Mesendoderm (in vitro differentiated cells): Measurements from ENCODE around the gene RAB40A.
"Not testable (repeated sequence)": the region's sequence is repeated elsewhere in the genome, so short reads cannot be mapped to it uniquely, and the experiment has no call there.

Experiments
- DNase-seq: peaks from one replicate; pipeline ENCODE4 v3.0.0; 2013
- H2AK5ac ChIP-seq: 2 replicates; pipeline ENCODE4 v1.6.1; 2013; ENCODE audit warnings: low read length, inconsistent platforms
- H2BK120ac ChIP-seq: 2 replicates; pipeline ENCODE4 v1.6.1; 2013; ENCODE audit warnings: low read depth, mild to moderate bottlenecking, low read length, moderate library complexity, mixed read lengths
- H2BK15ac ChIP-seq: replicated peaks from 2 replicates; pipeline ENCODE4 v1.6.1; 2013; ENCODE audit warnings: low read depth, mild to moderate bottlenecking, moderate library complexity
- H2BK5ac ChIP-seq: 2 replicates; pipeline ENCODE4 v1.6.1; 2013; ENCODE audit warnings: low read length, inconsistent platforms
- H3K18ac ChIP-seq: 2 replicates; pipeline ENCODE4 v1.6.1; 2013; ENCODE audit warnings: mild to moderate bottlenecking, low read length, mixed read lengths
- H3K23ac ChIP-seq: one replicate; pipeline ENCODE4 v1.6.1; 2013; ENCODE audit warnings: low read length
- H3K27ac ChIP-seq: 2 replicates; pipeline ENCODE4 v1.5.1; 2013; ENCODE audit warnings: low read depth, mild to moderate bottlenecking, inconsistent platforms, low read length, moderate library complexity
- H3K27me3 ChIP-seq: 2 replicates; pipeline ENCODE4 v1.6.1; 2013; ENCODE audit warnings: low read length, control low read depth, mild to moderate bottlenecking, inconsistent platforms; ENCODE audit not compliant: insufficient read depth, poor library complexity
- H3K36me3 ChIP-seq: 2 replicates; pipeline ENCODE4 v1.6.1; 2013; ENCODE audit warnings: low read length, inconsistent platforms; ENCODE audit not compliant: control insufficient read depth, insufficient read depth
- H3K4ac ChIP-seq: one replicate; pipeline ENCODE4 v1.6.1; 2013; ENCODE audit warnings: low read depth, mild to moderate bottlenecking, low read length, moderate library complexity
- H3K4me1 ChIP-seq: 2 replicates; pipeline ENCODE4 v1.6.1; 2013; ENCODE audit warnings: low read depth, low read length, inconsistent platforms; ENCODE audit not compliant: control insufficient read depth
- H3K4me2 ChIP-seq: 2 replicates; pipeline ENCODE4 v1.6.1; 2013; ENCODE audit warnings: low read length
- H3K4me3 ChIP-seq: 2 replicates; pipeline ENCODE4 v1.5.1; 2013; ENCODE audit warnings: mild to moderate bottlenecking, low read length
- H3K56ac ChIP-seq: one replicate; pipeline ENCODE4 v1.6.1; 2013; ENCODE audit warnings: low read length
- H3K79me1 ChIP-seq: 2 replicates; pipeline ENCODE4 v1.6.1; 2013; ENCODE audit warnings: low read length, inconsistent platforms
- H3K79me2 ChIP-seq: 2 replicates; pipeline ENCODE4 v1.6.1; 2013; ENCODE audit warnings: mild to moderate bottlenecking, low read length; ENCODE audit not compliant: control insufficient read depth, insufficient read depth
- H3K9ac ChIP-seq: 2 replicates; pipeline ENCODE4 v1.6.1; 2013; ENCODE audit warnings: low read length, inconsistent platforms
- H4K5ac ChIP-seq: one replicate; pipeline ENCODE4 v1.6.1; 2013; ENCODE audit warnings: low read length
- H4K8ac ChIP-seq: one replicate; pipeline ENCODE4 v1.6.1; 2013; ENCODE audit warnings: low read depth, mild to moderate bottlenecking, control low read depth, low read length, moderate library complexity
- WGBS: extraction: QIAGEN DNeasy Blood & Tissue Kit; methylation state at CpG from one replicate; pipeline ENCODE4 v1.1.7; 2013; ENCODE audit warnings: low lambda C conversion rate, missing lambda C conversion rate; ENCODE audit not compliant: insufficient coverage; ENCODE audit errors: extremely low coverage; 5-methylcytosine and 5-hydroxymethylcytosine counted together

RAB40A gene

GRCh38 chrX:103503853-103504207 is 15.5 kb downstream of the RAB40A start:
- Histone ChIP-seq H2BK5ac (no peak overlapping the region), H3K9ac (no peak overlapping the region), H2AK5ac (no peak overlapping the region), H3K4me3 (no peak overlapping the region), H3K79me2 (no peaks in the 10 kb centered on the region), H3K23ac (no peak overlapping the region), H3K36me3 (no peaks in the 10 kb centered on the region), H3K4ac (no peak overlapping the region), H3K79me1 (no peaks in the 10 kb centered on the region), H3K27ac (no peak overlapping the region), H2BK120ac (no peak overlapping the region), H4K5ac (no peak overlapping the region), H2BK15ac (no peak overlapping the region), H3K4me1 (no peaks in the 10 kb centered on the region), H3K4me2 (no peak overlapping the region), H3K18ac (no peak overlapping the region), H3K56ac (no peak overlapping the region), H4K8ac (no peak overlapping the region), H3K27me3 (no peaks in the 10 kb centered on the region)
- WGBS: no CpG with 5 or more reads among the region's 1 CpG
- DNase-seq: no peak

DNA sequence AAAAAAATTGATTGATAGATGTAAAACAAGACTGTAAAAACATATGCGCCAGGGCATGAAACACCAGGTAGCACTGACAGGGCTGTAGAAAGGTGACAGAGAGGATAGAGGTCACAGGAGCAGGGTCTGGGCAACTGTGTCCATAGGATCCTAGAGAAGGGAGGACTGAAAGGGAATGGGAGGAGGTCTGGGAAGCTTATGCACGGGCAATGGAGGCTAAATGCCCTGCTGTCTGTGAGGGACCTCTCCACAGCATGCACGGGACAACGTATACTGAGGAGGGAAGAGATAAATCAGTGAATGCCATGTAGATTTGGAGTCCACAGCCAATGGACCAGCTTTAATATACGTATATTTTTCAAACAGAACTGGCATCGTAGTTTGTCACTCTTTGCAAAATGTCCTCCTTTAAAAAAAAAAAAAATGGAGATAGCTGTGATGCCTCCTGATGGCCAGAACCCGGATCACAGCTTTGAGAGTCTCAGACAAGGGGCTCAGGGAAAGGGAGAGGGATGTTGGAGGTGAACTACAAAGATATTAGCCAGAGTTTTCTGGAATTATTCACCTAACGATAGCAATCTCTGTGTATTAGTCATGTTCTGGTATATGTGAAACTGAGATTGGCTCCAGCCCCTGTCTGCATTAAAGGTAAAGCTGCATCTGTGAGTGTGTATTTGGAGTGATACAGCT is 16.0 kb downstream of the RAB40A start:
- Histone ChIP-seq H3K18ac (no peak overlapping the region), H3K36me3 (no peaks in the 10 kb centered on the region), H2BK120ac (no peak overlapping the region), H3K56ac (peak overlapping the region; percentile 15), H4K5ac (no peak overlapping the region), H4K8ac (no peak overlapping the region), H3K4me2 (no peak overlapping the region), H2BK15ac (no peak overlapping the region), H3K23ac (no peak overlapping the region), H3K79me2 (no peaks in the 10 kb centered on the region), H3K4me3 (no peak overlapping the region), H3K79me1 (no peaks in the 10 kb centered on the region), H3K9ac (no peak overlapping the region), H3K27me3 (no peaks in the 10 kb centered on the region), H2AK5ac (no peak overlapping the region), H2BK5ac (no peak overlapping the region), H3K4ac (no peak overlapping the region), H3K4me1 (no peaks in the 10 kb centered on the region), H3K27ac (no peak overlapping the region)
- DNase-seq: no peak
- WGBS: no CpG with 5 or more reads among the region's 8 CpGs

DNA sequence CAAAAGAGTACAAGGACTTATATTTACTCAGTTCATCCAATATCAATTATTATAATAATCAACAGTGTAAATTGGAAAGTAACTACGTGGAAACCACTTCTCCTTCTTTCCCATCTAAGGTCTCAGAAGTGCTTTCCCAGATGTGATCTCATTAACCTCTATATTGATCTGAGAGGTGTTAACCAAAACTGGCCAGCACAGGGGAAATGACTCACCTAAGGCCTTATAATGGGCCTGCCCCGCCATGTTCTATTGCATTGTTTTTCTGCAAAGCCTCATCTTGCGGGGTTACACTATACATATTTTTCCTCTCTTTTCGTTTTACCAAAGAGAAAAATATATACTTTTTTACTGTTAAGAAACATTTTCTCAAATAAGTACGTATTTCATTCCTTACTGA is 20.5 kb downstream of the RAB40A start:
- Histone ChIP-seq H3K9ac (no peak overlapping the region), H3K4me3 (no peak overlapping the region), H3K27me3 (no peaks in the 10 kb centered on the region), H3K4me2 (no peak overlapping the region), H2AK5ac (no peak overlapping the region), H3K79me1 (no peaks in the 10 kb centered on the region), H3K23ac (no peak overlapping the region), H2BK120ac (no peak overlapping the region), H3K56ac (no peak overlapping the region), H3K4ac (no peak overlapping the region), H2BK5ac (no peak overlapping the region), H3K18ac (no peak overlapping the region), H4K8ac (no peak overlapping the region), H3K36me3 (no peaks in the 10 kb centered on the region), H3K79me2 (no peaks in the 10 kb centered on the region), H3K4me1 (no peaks in the 10 kb centered on the region), H2BK15ac (no peak overlapping the region), H4K5ac (no peak overlapping the region), H3K27ac (no peak overlapping the region)
- no CpG with 5 or more reads among the region's 5 CpGs for WGBS
- no peak for DNase-seq

DNA sequence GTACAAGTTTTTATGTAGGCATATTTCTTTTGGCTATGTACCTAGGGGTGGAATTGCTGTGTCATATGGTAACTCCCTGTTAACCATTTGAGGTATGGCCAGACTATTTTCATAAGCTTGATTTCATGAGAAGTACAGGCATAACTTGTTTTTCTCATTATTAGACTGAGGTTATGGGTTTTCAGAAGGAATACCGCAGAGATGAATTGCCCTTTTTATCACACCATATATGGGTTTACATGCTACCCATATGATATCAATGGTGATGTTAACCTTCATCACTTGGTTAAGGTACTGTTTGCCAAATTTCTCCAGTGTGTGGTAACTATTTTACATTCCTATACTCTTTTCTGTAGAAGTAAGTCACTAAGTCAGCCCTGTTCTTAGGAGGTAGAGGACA is 23.5 kb downstream of the RAB40A start:
- Histone ChIP-seq H3K4ac (no peak overlapping the region), H4K8ac (no peak overlapping the region), H3K4me1 (no peaks in the 10 kb centered on the region), H3K4me2 (no peak overlapping the region), H3K79me2 (no peaks in the 10 kb centered on the region), H3K79me1 (no peaks in the 10 kb centered on the region), H2BK5ac (no peak overlapping the region), H2BK120ac (no peak overlapping the region), H2BK15ac (no peak overlapping the region), H3K27ac (no peak overlapping the region), H3K23ac (no peak overlapping the region), H3K27me3 (no peaks in the 10 kb centered on the region), H4K5ac (no peak overlapping the region), H3K36me3 (no peaks in the 10 kb centered on the region), H2AK5ac (no peak overlapping the region), H3K4me3 (no peak overlapping the region), H3K18ac (no peak overlapping the region), H3K56ac (no peak overlapping the region), H3K9ac (no peak overlapping the region)
- DNase-seq: no peak
- no CpG with 5 or more reads among the region's 1 CpG for WGBS

DNA sequence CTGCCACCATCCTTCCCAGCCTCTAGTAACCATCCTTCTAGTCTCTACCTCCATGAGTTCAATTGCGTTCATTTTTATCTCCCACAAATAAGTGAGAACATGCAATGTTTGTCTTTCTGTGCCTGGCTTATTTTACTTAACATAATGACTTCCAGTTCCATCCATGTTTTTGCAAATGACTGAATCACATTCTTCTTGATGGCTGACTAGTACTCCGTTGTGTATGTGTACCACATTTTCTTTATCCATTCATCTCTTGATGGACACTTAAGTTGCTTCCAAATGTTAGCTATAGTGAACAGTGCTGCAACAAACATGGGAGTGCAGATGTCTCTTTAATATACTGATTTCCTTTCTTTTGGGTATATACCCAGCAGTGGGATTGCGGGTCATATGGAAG is 25.7 kb downstream of the RAB40A start:
- H2BK5ac ChIP-seq, H2BK120ac ChIP-seq, H3K4ac ChIP-seq, H3K36me3 ChIP-seq, H3K56ac ChIP-seq, H3K79me2 ChIP-seq, H3K4me1 ChIP-seq, H3K27ac ChIP-seq, H3K18ac ChIP-seq, H2BK15ac ChIP-seq, H3K27me3 ChIP-seq, H2AK5ac ChIP-seq, H3K4me2 ChIP-seq, H3K9ac ChIP-seq, H4K8ac ChIP-seq, H3K23ac ChIP-seq, H4K5ac ChIP-seq, H3K79me1 ChIP-seq, H3K4me3 ChIP-seq, DNase-seq: not testable (repeated sequence)
- no CpG with 5 or more reads among the region's 3 CpGs for WGBS

DNA sequence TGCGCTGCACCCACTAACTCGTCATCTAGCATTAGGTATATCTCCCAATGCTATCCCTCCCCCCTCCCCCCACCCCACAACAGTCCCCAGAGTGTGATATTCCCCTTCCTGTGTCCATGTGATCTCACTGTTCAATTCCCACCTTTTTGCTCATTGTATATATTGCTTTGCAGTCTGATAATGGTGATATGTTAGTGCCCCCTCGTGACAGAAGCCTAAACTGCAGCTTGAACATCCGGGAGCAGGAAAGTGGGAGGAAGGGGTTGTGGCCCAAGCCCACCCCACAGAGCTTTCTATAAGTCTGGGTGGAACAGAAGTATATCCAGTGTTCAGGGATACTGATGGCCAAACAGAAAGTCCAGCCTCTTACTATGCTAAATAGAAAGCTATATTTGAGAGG is 29.6 kb downstream of the RAB40A start:
- not testable (repeated sequence) for H2AK5ac ChIP-seq, H2BK5ac ChIP-seq, H3K18ac ChIP-seq, H3K4me1 ChIP-seq, H3K36me3 ChIP-seq, H3K27me3 ChIP-seq, H4K8ac ChIP-seq, H3K4me3 ChIP-seq, H2BK120ac ChIP-seq, H3K4me2 ChIP-seq, H3K27ac ChIP-seq, H2BK15ac ChIP-seq, H3K23ac ChIP-seq, H3K56ac ChIP-seq, H3K79me1 ChIP-seq, H4K5ac ChIP-seq, H3K79me2 ChIP-seq, H3K9ac ChIP-seq, H3K4ac ChIP-seq
- no CpG with 5 or more reads among the region's 4 CpGs for WGBS
- peak; percentile 60 for DNase-seq
